Peyer's patch (tissue), 4 donors: Measurements from ENCODE around the gene FLCN. TPM values are rescaled to one million over a fixed set of nuclear protein-coding genes. Genes with fewer than 3 reads are reported as not detected.

Experiments
- DNase-seq, 3 donors: peaks; one replicate each; pipeline ENCODE4 v3.0.0-alpha.2; 2017 to 2019
- H3K27ac ChIP-seq, 4 donors: fragments of 200-600 bp; sonication (generic); one replicate each; pipeline ENCODE4 v1.5.1; 2016 to 2019
- H3K27me3 ChIP-seq, 2 donors: fragments of 200-600 bp; sonication (generic); one replicate each; pipeline ENCODE4 v1.5.1; 2019
- H3K36me3 ChIP-seq, 3 donors: fragments of 200-600 bp; sonication (generic); one replicate each; pipeline ENCODE4 v1.5.1; 2016 to 2019
- H3K4me1 ChIP-seq, 4 donors: fragments of 200-600 bp; sonication (generic); one replicate each; pipeline ENCODE4 v1.5.1; 2016 to 2019
- H3K4me3 ChIP-seq, 4 donors: fragments of 200-600 bp; sonication (generic); 1 replicate in 3 of 4; 2 replicates in 1 of 4; pipeline ENCODE4 v1.5.1; 2016 to 2019; ENCODE audit warnings: mild to moderate bottlenecking in 1 of 4
- H3K9me3 ChIP-seq, 4 donors: fragments of 200-600 bp; sonication (generic); one replicate each; pipeline ENCODE4 v1.5.1; 2016 to 2019; ENCODE audit warnings: mild to moderate bottlenecking in 1 of 4
- POLR2A ChIP-seq, 2 donors: fragments of 450-650 bp; IDR thresholded peaks; one replicate each; pipeline ENCODE4 v1.5.1; 2017; ENCODE audit warnings: antibody characterized with exemption in 2 of 2, mild to moderate bottlenecking in 2 of 2, moderate library complexity in 2 of 2
- total RNA-seq, 4 donors: library from RNA; depleted of rRNA; stranded (reverse); fragments of >200 nt; gene quantifications; one replicate each; pipeline ENCODE4 v1.1.0, GENCODE V29; 2016
- TF ChIP-seq, protein P1 (sequence below), 6 experiments: fragments of 450-650 bp in 4 of 6; fragments of 200-600 bp in 2 of 6; sonication (generic) in 1 of 6; IDR thresholded peaks; one replicate each; pipeline ENCODE4 v1.5.1; 2017 to 2019; ENCODE audit warnings: antibody characterized with exemption in 6 of 6, mild to moderate bottlenecking in 3 of 6, moderate library complexity in 1 of 6

The FLCN gene
- total RNA-seq, 4 donors from 2014 or later, result 186 to 243 (median 210) TPM

DNA sequence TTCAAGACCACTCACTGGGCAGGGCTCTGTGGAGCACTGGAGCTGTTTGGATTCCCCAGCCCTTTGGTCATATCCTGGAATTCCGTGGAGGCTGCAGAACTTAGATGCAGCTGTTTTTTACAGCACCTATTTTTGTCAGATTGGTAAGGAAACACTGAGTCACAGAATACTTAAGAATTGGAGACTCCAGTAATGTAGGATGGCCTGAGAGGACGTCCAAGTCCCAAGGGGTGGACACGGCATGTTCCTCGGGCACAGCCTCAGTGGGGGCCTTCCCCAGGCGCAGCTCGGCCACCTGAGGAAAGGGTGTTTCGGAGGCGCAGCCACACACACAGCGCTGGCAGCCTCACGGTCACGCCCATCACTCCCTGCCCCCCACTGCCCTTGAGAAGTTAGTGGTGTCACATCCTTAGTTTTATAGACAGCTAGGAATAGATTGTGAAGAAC lies 45.6 kb downstream of the FLCN start:
- TF ChIP-seq, protein P1, sequence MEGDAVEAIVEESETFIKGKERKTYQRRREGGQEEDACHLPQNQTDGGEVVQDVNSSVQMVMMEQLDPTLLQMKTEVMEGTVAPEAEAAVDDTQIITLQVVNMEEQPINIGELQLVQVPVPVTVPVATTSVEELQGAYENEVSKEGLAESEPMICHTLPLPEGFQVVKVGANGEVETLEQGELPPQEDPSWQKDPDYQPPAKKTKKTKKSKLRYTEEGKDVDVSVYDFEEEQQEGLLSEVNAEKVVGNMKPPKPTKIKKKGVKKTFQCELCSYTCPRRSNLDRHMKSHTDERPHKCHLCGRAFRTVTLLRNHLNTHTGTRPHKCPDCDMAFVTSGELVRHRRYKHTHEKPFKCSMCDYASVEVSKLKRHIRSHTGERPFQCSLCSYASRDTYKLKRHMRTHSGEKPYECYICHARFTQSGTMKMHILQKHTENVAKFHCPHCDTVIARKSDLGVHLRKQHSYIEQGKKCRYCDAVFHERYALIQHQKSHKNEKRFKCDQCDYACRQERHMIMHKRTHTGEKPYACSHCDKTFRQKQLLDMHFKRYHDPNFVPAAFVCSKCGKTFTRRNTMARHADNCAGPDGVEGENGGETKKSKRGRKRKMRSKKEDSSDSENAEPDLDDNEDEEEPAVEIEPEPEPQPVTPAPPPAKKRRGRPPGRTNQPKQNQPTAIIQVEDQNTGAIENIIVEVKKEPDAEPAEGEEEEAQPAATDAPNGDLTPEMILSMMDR (IDR thresholded peaks at IDR 0.05), result no peak
- TF ChIP-seq POLR2A (IDR thresholded peaks at IDR 0.05), result no peak
- Histone ChIP-seq H3K4me3 (no peak overlapping the region), H3K36me3 (peaks cover 0 to 25% (median 0%) of the 10 kb centered on the region in 3 donors), H3K27me3 (no peaks in the 10 kb centered on the region), H3K4me1 (no peaks in the 10 kb centered on the region), H3K27ac (peak overlapping the region in 2 of 4 donors; percentile 57 to 59), H3K9me3 (no peaks in the 10 kb centered on the region)
- DNase-seq, result no peak

DNA sequence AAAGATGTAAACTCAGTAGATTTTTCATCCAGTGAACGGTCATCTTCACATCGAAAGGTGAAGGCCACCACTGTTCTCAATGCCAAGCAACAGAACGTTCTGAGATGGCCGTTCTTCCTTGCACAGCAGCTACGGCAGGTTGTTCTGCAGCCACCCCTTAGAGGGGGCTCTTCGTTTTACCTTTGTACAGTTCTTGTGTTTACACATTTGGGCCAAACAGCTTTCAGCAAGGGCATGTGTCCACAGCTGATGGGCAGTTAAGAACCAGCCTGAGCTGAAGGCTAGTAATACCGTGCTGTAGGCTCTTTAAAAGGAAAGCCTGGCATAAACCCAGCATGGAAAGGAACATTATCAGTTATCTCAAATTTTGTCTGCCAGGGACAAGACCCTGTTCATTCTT lies 46.8 kb downstream of the FLCN start:
- Histone ChIP-seq H3K4me3 (no peak overlapping the region), H3K27ac (peak overlapping the region in 1 of 4 donors; percentile 59), H3K4me1 (no peaks in the 10 kb centered on the region), H3K9me3 (no peaks in the 10 kb centered on the region), H3K36me3 (peaks cover 0 to 25% (median 0%) of the 10 kb centered on the region in 3 donors), H3K27me3 (no peaks in the 10 kb centered on the region)
- TF ChIP-seq POLR2A (IDR thresholded peaks at IDR 0.05), result no peak
- TF ChIP-seq, protein P1 (IDR thresholded peaks at IDR 0.05), result no peak
- DNase-seq, result no peak

DNA sequence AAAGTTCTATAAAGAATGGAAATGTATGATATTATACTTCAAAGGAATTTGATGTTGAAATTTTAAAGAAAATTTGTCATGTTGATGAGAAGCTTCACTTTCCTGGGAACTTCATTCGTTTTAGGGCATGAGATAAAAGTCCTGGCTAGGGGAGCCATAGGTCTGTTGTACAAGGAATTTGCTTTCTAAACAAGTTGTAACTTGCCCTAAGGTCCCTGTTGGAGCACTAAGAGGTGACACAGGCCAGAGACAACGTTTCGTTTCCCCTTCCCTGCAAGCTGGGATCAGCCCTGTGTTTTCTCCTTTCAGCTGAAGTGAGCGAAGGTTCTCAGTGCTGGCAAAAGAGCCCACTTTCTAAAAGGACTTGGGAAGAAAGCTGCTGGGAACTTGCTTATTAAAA lies 47.4 kb downstream of the FLCN start:
- H3K27ac ChIP-seq, result peak overlapping the region in 1 of 4 donors; percentile 17
- H3K4me3 ChIP-seq, result no peak overlapping the region
- peaks cover 0 to 25% (median 0%) of the 10 kb centered on the region in 3 donors for H3K36me3 ChIP-seq
- no peaks in the 10 kb centered on the region for H3K9me3 ChIP-seq
- TF ChIP-seq POLR2A (IDR thresholded peaks at IDR 0.05), result no peak
- TF ChIP-seq, protein P1 (IDR thresholded peaks at IDR 0.05), result no peak
- DNase-seq, result no peak
- H3K27me3 ChIP-seq, result no peaks in the 10 kb centered on the region
- H3K4me1 ChIP-seq, result no peaks in the 10 kb centered on the region

DNA sequence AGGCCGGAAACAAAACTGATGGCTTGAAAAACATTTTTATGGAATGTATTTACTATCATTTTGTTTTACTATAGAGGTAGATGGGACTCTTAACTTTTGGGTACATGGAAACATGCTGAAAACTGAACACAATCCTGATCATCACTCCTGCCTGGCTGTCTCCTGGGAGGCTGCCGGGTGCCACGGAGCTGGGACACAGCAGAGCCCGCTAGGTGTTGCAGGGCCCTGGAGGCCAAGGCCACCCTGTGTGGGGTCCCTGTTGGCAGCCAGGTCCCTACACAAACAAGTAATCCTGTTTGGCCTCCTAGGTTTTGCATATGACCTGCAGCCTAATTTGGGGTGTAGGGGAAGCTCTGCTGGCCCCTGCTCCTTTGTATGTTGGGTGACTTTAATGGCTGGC lies 48.4 kb downstream of the FLCN start:
- no peak for TF ChIP-seq POLR2A (IDR thresholded peaks at IDR 0.05)
- TF ChIP-seq, protein P1 (IDR thresholded peaks at IDR 0.05), result no peak
- Histone ChIP-seq H3K4me1 (no peaks in the 10 kb centered on the region), H3K36me3 (peaks cover 0 to 34% (median 0%) of the 10 kb centered on the region in 3 donors), H3K27ac (no peak overlapping the region), H3K27me3 (no peaks in the 10 kb centered on the region), H3K9me3 (no peaks in the 10 kb centered on the region), H3K4me3 (no peak overlapping the region)
- no peak for DNase-seq

DNA sequence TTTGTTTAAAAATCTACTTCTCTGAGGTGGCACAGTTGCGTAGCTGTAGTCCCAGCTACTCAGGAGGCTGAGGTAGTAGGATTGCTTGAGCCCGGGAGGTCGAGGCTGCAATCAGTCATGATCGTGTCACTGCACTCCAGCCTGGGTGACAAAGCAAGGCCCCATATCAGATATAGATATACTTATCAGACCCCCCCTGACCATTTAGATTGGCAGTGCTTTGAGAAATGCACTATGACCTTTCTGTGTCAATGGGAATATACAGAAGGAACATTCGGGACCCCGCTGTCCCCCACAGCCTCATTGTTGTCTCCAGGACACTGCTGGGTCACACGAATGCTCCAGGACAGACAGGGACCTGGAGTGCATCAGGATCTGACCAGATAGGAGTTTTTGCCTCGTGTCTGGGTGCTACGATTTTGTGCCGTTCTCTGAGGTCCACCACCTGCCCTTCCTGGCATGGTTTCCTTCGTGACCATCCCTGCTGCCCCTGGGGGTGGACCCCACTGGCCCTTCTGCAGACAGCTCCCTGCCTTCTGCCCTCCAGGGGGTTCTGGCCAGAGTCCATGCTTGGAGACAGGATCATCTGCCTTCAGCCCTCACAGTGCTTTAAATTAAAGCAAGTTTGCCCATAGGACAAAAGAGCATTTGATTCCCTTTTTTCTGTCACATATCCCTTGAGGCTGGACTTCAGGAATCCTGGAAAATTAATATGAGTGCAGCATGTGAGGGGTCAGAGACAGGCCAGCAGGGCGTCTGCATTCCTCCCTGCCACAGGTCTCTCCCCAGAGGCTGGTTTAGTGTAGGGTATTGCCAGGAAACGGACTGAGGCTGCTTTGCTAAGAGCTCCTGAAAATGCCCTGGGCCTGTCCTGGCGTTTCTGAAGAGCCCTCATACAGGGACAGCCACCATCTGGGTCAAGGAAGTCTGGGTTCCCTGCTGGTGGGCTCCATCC lies 50.1 kb downstream of the FLCN start:
- H3K36me3 ChIP-seq, result peaks cover 0 to 49% (median 0%) of the 10 kb centered on the region in 3 donors
- no peak for DNase-seq

More for the DNA sequence above, 50.1 kb downstream of the FLCN start:
- Histone ChIP-seq H3K27me3 (no peaks in the 10 kb centered on the region), H3K4me1 (peaks cover 0 to 8% (median 3%) of the 10 kb centered on the region in 4 donors), H3K4me3 (no peak overlapping the region), H3K9me3 (no peaks in the 10 kb centered on the region), H3K27ac (no peak overlapping the region)
- TF ChIP-seq POLR2A (IDR thresholded peaks at IDR 0.05), result no peak
- TF ChIP-seq, protein P1 (IDR thresholded peaks at IDR 0.05), result no peak
